Loucy (cell line): ENCODE data around the gene ZBED3.
"Not testable (repeated sequence)": the region's sequence is repeated elsewhere in the genome, so short reads cannot be mapped to it uniquely, and the experiment has no call there.

ENCODE experiments used
- H2AFZ ChIP-seq: fragments of 200-600 bp; sonication (generic); 2 replicates; pipeline ENCODE4 v1.6.0; 2016; ENCODE audit warnings: antibody characterized with exemption, mild to moderate bottlenecking, low read length, moderate library complexity
- H3F3A ChIP-seq: fragments of 200-600 bp; 2 replicates; pipeline ENCODE4 v1.6.0; 2016; ENCODE audit warnings: antibody characterized with exemption, low read depth, mild to moderate bottlenecking
- H3K27me3 ChIP-seq: fragments of 200-600 bp; sonication (generic); 2 replicates; pipeline ENCODE4 v1.6.1; 2014; ENCODE audit warnings: low read length, mild to moderate bottlenecking; ENCODE audit not compliant: insufficient read depth, poor library complexity, severe bottlenecking
- H3K36me3 ChIP-seq: fragments of 200-600 bp; sonication (generic); 2 replicates; pipeline ENCODE4 v1.6.1; 2016; ENCODE audit warnings: low read length; ENCODE audit not compliant: insufficient read depth
- H3K4me1 ChIP-seq: fragments of 200-600 bp; sonication (generic); 2 replicates; pipeline ENCODE4 v1.5.1; 2014; ENCODE audit warnings: low read length, mild to moderate bottlenecking; ENCODE audit not compliant: insufficient read depth, poor library complexity, severe bottlenecking
- H3K4me2 ChIP-seq: fragments of 200-600 bp; sonication (generic); 2 replicates; pipeline ENCODE4 v1.6.0; 2014; ENCODE audit warnings: antibody characterized with exemption, low read length, low read depth, mild to moderate bottlenecking; ENCODE audit not compliant: poor library complexity, severe bottlenecking
- H3K4me3 ChIP-seq: fragments of 200-600 bp; sonication (generic); 2 replicates; pipeline ENCODE4 v1.5.1; 2014; ENCODE audit warnings: low read length, mild to moderate bottlenecking, mixed read lengths; ENCODE audit not compliant: poor library complexity, severe bottlenecking
- H3K79me2 ChIP-seq: fragments of 200-600 bp; sonication (generic); 2 replicates; pipeline ENCODE4 v1.6.1; 2014; ENCODE audit warnings: low read length; ENCODE audit not compliant: insufficient read depth
- H3K9ac ChIP-seq: fragments of 200-600 bp; sonication (generic); 2 replicates; pipeline ENCODE4 v1.6.0; 2014; ENCODE audit warnings: mild to moderate bottlenecking, low read depth, low read length, moderate library complexity; ENCODE audit not compliant: poor library complexity, severe bottlenecking
- H3K9me2 ChIP-seq: fragments of 200-600 bp; sonication (generic); replicated peaks from 2 replicates; pipeline ENCODE4 v1.6.1; 2016; ENCODE audit warnings: low read depth, low read length, mixed read lengths
- H3K9me3 ChIP-seq: fragments of 200-600 bp; sonication (generic); 2 replicates; pipeline ENCODE4 v1.6.1; 2014; ENCODE audit warnings: mild to moderate bottlenecking, antibody characterized with exemption, low read length, low read depth; ENCODE audit not compliant: insufficient read depth
- H4K20me1 ChIP-seq: fragments of 200-600 bp; sonication (generic); 2 replicates; pipeline ENCODE4 v1.6.0; 2014; ENCODE audit warnings: antibody characterized with exemption, low read length, mild to moderate bottlenecking; ENCODE audit not compliant: insufficient read depth, poor library complexity, severe bottlenecking
- CTCF ChIP-seq: fragments of 200-600 bp; sonication (generic); conservative IDR thresholded peaks from 2 replicates; pipeline ENCODE4 v1.5.1; 2014; ENCODE audit warnings: mild to moderate bottlenecking, antibody characterized with exemption, low read length
- EZH2phosphoT487 ChIP-seq: fragments of 200-600 bp; IDR thresholded peaks from 2 replicates; pipeline ENCODE4 v1.6.1; 2018; ENCODE audit warnings: antibody characterized with exemption, mild to moderate bottlenecking, moderate library complexity, borderline replicate concordance

The ZBED3 gene

DNA sequence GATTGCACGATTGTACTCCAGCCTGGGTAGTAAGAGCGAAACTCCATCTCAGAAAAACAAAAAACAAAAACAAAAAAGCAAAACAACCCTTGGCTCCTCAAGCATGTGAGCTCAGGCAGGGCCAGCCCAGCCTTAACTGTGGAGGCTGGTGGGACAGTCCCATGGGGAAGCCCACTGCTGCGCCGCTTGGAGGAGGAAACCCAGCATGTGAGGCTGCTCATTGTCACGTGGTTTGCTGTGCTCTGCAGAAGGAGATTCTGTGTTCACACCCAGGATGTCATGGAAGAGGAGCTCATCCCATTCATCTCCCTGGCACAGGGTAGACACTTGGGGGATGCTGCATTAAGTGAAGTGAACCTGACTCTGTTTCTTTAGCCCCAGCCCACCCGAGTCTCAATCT lies 4.0 kb downstream of the ZBED3 start:
- Histone ChIP-seq H4K20me1 (peaks cover 8% of the 10 kb centered on the region), H2AFZ (no peak overlapping the region), H3K4me3 (no peak overlapping the region), H3K4me2 (no peak overlapping the region), H3K79me2 (peaks cover 54% of the 10 kb centered on the region), H3K9me2 (no peaks in the 10 kb centered on the region), H3K27me3 (no peaks in the 10 kb centered on the region), H3K9ac (no peak overlapping the region), H3K36me3 (peaks cover 3% of the 10 kb centered on the region; the same call in 1 of the 2 replicates), H3F3A (no peaks in the 10 kb centered on the region), H3K4me1 (peaks cover 31% of the 10 kb centered on the region), H3K9me3 (no peaks in the 10 kb centered on the region)
- no peak for TF ChIP-seq CTCF
- TF ChIP-seq EZH2phosphoT487, result no peak

DNA sequence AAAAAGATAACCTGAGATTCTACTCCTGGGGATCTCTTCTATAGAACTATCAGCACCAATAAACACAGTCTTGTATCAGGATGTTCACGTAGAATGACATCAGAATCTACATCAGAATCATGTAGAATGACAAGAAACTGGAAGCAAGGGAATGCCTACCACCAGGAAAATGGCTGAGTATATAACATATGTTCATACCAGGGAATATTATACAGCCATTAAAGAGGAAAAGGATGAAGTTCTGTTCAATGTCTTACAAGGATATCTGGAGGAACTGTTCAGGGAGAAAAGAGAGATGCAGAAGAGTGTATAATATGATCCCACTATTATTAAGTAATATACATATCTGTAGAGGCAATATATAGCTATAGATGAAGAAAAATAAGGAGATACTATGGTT lies 4.8 kb downstream of the ZBED3 start:
- no peak overlapping the region for H3K4me2 ChIP-seq
- H3K79me2 ChIP-seq, result peaks cover 45% of the 10 kb centered on the region
- H3F3A ChIP-seq, result no peaks in the 10 kb centered on the region

DNA sequence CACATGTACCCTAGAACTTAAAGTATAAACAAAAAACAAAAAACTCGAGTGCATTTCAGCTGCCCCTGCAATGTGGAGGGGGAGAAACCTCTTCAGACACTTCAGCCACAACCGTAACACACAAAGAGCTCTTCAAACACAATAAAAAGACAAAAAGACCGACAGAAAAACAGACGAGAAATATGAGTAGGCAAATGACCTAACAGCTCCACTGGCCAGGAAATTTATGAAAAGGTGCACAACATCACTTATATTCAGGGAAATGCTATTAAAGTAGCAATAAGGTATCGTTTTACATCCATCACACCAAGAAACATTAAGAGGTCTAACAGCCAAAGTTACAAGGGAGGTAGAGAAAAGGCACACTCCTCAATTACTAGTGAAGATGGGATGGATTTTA lies 6.2 kb downstream of the ZBED3 start:
- Histone ChIP-seq H3K4me1 (peaks cover 19% of the 10 kb centered on the region), H3K9me3 (no peaks in the 10 kb centered on the region), H3K4me2 (no peak overlapping the region), H2AFZ (no peak overlapping the region), H4K20me1 (peaks cover 8% of the 10 kb centered on the region), H3K27me3 (no peaks in the 10 kb centered on the region), H3K4me3 (no peak overlapping the region), H3F3A (no peaks in the 10 kb centered on the region), H3K36me3 (peaks cover 18% of the 10 kb centered on the region; the same call in 1 of the 2 replicates), H3K9ac (no peak overlapping the region), H3K9me2 (no peaks in the 10 kb centered on the region), H3K79me2 (peaks cover 40% of the 10 kb centered on the region)
- no peak for TF ChIP-seq EZH2phosphoT487
- TF ChIP-seq CTCF, result no peak

More for the DNA sequence above, 4.8 kb downstream of the ZBED3 start:
- H4K20me1 ChIP-seq, result peaks cover 8% of the 10 kb centered on the region
- no peaks in the 10 kb centered on the region for H3K27me3 ChIP-seq
- peaks cover 7% of the 10 kb centered on the region; the same call in 1 of the 2 replicates for H3K36me3 ChIP-seq
- no peak overlapping the region for H3K9ac ChIP-seq
- no peaks in the 10 kb centered on the region for H3K9me2 ChIP-seq
- H3K9me3 ChIP-seq, result no peaks in the 10 kb centered on the region
- peaks cover 24% of the 10 kb centered on the region for H3K4me1 ChIP-seq
- no peak overlapping the region for H3K4me3 ChIP-seq
- TF ChIP-seq EZH2phosphoT487 (no peak), CTCF (no peak)
- no peak overlapping the region for H2AFZ ChIP-seq

- peaks cover 15% of the 10 kb centered on the region for H3K4me1 ChIP-seq
Observed at GRCh38 chr5:77080479-77080878, 6.6 kb downstream of the ZBED3 start.

More at GRCh38 chr5:77080479-77080878, 6.6 kb downstream of the ZBED3 start:
- H3K4me2 ChIP-seq, H2AFZ ChIP-seq, H3K9ac ChIP-seq, H3K9me2 ChIP-seq, H4K20me1 ChIP-seq, H3F3A ChIP-seq, H3K27me3 ChIP-seq, H3K9me3 ChIP-seq, H3K4me3 ChIP-seq: not testable (repeated sequence)
- peaks cover 18% of the 10 kb centered on the region; the same call in 1 of the 2 replicates for H3K36me3 ChIP-seq
- H3K79me2 ChIP-seq, result peaks cover 36% of the 10 kb centered on the region
